HCT116 (cell line): Measurements from ENCODE around the gene ESF1.

Experiments used
- CEBPB ChIP-seq: IDR thresholded peaks from 2 replicates; pipeline ENCODE4 v1.6.1; 2012; ENCODE audit warnings: low read depth
- ELF1 ChIP-seq: IDR thresholded peaks from 2 replicates; pipeline ENCODE4 v1.6.1; 2012; ENCODE audit warnings: low read depth, borderline replicate concordance
- JUND ChIP-seq: IDR thresholded peaks from 2 replicates; pipeline ENCODE4 v1.6.1; 2012
- POLR2A ChIP-seq: IDR thresholded peaks from 2 replicates; pipeline ENCODE4 v1.7.0; 2011; ENCODE audit warnings: borderline replicate concordance; ENCODE audit not compliant: insufficient read depth, insufficient read length; ENCODE audit errors: extremely low read depth
- POLR2AphosphoS5 ChIP-seq: IDR thresholded peaks from 2 replicates; pipeline ENCODE4 v1.6.1; 2011; ENCODE audit warnings: mild to moderate bottlenecking, low read depth, low read length, moderate library complexity
- RAD21 ChIP-seq: IDR thresholded peaks from 2 replicates; pipeline ENCODE4 v1.6.1; 2012; ENCODE audit warnings: low read depth, mild to moderate bottlenecking
- SRF ChIP-seq: IDR thresholded peaks from 2 replicates; pipeline ENCODE4 v1.6.1; 2012; ENCODE audit warnings: low read depth
- TF ChIP-seq, protein P1 (sequence below): IDR thresholded peaks from 2 replicates; pipeline ENCODE4 v1.6.1; 2012
- TF ChIP-seq, protein P2 (sequence below): IDR thresholded peaks from 2 replicates; pipeline ENCODE4 v1.6.1; 2012
- TF ChIP-seq, protein P3 (sequence below), 3 experiments: fragments of 200-600 bp in 1 of 3; sonication (generic) in 1 of 3; IDR thresholded peaks in 2 of 3; conservative IDR thresholded peaks in 1 of 3; 2 replicates each; pipeline ENCODE4 v1.5.1; 2012 to 2017; ENCODE audit warnings: low read depth in 2 of 3, low read length in 2 of 3, antibody characterized with exemption in 1 of 3, borderline replicate concordance in 1 of 3, control low read depth in 1 of 3, mild to moderate bottlenecking in 1 of 3, mixed read lengths in 1 of 3, mixed run types in 1 of 3, moderate library complexity in 1 of 3; ENCODE audit not compliant: insufficient read depth in 1 of 3

DNA sequence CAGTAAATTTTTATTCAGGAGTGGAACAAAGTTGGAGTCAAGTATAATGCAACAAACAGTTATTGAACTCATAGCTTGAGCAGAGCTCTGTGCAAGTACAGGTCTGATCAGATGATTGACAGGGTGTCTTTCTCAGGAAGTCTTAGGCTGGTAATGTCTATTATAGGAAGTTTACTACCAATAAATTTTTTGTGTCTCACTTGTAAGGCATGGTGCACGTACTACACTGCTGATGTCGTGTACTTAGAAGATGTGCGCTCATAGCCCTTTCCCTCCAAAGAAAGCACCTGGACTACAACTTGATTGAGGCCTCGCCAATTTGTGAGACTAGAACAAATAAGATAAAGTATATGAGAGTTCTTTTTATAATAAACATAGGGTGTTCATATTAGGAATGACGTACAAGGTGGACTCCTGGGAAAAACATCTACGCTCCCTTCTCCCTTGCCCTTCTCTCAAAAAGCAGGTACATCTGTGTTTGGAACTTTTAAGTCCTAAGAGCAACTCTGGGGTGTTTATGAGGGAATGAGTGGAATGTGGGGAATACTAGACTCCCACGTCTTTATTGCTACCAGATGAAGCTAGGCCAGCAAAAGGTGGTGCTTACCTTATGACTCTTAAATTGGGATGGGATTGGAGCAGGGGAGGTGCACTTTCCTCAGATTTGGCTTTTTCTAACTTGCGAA, 1.6 kb upstream of the ESF1 start:
- TF ChIP-seq, protein P1, sequence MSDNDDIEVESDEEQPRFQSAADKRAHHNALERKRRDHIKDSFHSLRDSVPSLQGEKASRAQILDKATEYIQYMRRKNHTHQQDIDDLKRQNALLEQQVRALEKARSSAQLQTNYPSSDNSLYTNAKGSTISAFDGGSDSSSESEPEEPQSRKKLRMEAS = no peak
- TF ChIP-seq, protein P2, sequence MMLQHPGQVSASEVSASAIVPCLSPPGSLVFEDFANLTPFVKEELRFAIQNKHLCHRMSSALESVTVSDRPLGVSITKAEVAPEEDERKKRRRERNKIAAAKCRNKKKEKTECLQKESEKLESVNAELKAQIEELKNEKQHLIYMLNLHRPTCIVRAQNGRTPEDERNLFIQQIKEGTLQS = no peak
- TF ChIP-seq POLR2AphosphoS5 = no peak
- TF ChIP-seq POLR2A = no peak
- no peak for TF ChIP-seq SRF
- no peak for TF ChIP-seq JUND
- TF ChIP-seq CEBPB = no peak
- TF ChIP-seq, protein P3, sequence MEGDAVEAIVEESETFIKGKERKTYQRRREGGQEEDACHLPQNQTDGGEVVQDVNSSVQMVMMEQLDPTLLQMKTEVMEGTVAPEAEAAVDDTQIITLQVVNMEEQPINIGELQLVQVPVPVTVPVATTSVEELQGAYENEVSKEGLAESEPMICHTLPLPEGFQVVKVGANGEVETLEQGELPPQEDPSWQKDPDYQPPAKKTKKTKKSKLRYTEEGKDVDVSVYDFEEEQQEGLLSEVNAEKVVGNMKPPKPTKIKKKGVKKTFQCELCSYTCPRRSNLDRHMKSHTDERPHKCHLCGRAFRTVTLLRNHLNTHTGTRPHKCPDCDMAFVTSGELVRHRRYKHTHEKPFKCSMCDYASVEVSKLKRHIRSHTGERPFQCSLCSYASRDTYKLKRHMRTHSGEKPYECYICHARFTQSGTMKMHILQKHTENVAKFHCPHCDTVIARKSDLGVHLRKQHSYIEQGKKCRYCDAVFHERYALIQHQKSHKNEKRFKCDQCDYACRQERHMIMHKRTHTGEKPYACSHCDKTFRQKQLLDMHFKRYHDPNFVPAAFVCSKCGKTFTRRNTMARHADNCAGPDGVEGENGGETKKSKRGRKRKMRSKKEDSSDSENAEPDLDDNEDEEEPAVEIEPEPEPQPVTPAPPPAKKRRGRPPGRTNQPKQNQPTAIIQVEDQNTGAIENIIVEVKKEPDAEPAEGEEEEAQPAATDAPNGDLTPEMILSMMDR (IDR thresholded peaks at IDR 0.05 in 2 of 3, conservative IDR thresholded peaks at IDR 0.05 in 1 of 3; ENCODE audit: borderline replicate concordance in 1 of 3, insufficient read depth in 1 of 3, low read depth in 2 of 3, low read length in 2 of 3) = no peak
- TF ChIP-seq RAD21 = no peak
- TF ChIP-seq ELF1 = no peak
